GM19452 (cell line): ENCODE data around the gene KRTAP10-11.
"Not testable (repeated sequence)": the region's sequence is repeated elsewhere in the genome, so short reads cannot be mapped to it uniquely, and the experiment has no call there.

Experiments used
- ATAC-seq: cut with Tn5 transposase; IDR thresholded peaks from one replicate; pipeline ENCODE4 v1.9.1; 2021; ENCODE audit not compliant: unreplicated experiment

The KRTAP10-11 gene, protein sequence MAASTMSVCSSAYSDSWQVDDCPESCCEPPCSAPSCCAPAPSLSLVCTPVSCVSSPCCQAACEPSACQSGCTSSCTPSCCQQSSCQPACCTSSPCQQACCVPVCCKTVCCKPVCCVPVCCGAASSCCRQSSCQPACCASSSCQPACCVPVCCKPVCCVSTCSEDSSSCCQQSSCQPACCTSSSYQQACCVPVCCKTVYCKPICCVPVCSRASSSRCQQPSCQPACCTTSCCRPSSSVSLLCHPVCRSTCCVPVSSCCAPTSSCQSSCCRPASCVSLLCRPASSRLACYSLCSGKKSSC

GRCh38 chr21:44646366-44647221, at the start of gene KRTAP10-11:
TSS of gene KRTAP10-11 (plus strand) at chr21:44646414. CDS start at chr21:44646459, 45 bp downstream.
- ATAC-seq, result not testable (repeated sequence)

- no peak for ATAC-seq
These were observed 48.2 kb upstream of the KRTAP10-11 start for GRCh38 chr21:44598061-44598460.

- no peak for ATAC-seq
These were observed 46.8 kb upstream of the KRTAP10-11 start for GRCh38 chr21:44599264-44600029.

GRCh38 chr21:44600118-44600978, 45.9 kb upstream of the KRTAP10-11 start, which contains the start of gene KRTAP10-7:
TSS of gene KRTAP10-7 (plus strand) at chr21:44600597. CDS start at chr21:44600622, 25 bp downstream.
- not testable (repeated sequence) for ATAC-seq

DNA sequence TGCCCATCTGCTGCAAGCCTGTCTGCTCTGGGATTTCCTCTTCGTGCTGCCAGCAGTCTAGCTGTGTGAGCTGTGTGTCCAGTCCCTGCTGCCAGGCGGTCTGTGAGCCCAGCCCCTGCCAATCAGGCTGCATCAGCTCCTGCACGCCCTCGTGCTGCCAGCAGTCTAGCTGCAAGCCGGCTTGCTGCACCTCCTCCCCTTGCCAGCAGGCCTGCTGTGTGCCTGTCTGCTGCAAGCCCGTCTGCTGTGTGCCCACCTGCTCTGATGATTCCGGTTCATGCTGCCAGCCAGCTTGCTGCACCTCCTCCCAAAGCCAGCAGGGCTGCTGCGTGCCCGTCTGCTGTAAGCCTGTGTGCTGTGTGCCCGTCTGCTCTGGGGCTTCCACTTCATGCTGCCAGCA, 45.1 kb upstream of the KRTAP10-11 start:
- not testable (repeated sequence) for ATAC-seq

- no peak for ATAC-seq
These were observed 44.4 kb upstream of the KRTAP10-11 start for GRCh38 chr21:44601596-44602462.

GRCh38 chr21:44602463-44602850, 43.8 kb upstream of the KRTAP10-11 start:
- no peak for ATAC-seq

- ATAC-seq, result no peak
These were observed 42.9 kb upstream of the KRTAP10-11 start for GRCh38 chr21:44603109-44603875.

DNA sequence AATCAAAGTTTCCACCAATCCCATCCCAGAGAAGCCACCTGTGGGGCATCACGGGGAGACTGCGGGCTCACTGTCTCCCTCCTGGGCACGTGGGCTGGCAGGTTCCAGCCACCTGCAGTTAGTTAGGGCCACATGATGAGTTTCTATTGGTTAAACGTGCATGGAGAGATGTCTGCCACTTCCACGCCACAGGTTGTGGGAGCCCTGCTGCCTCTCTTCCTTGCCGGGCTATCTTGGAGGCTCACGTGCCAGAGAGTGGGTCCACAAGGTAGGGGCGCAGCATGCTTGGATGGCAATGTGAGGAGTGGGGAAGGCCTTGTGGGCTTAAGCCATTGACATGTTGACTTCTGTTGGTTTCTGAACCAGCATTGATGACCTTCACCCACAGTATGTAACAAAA, 42.3 kb upstream of the KRTAP10-11 start:
- no peak for ATAC-seq

- no peak for ATAC-seq
These were observed 39.7 kb upstream of the KRTAP10-11 start for GRCh38 chr21:44606495-44606894.

- ATAC-seq, result no peak
These were observed 37.0 kb upstream of the KRTAP10-11 start for GRCh38 chr21:44609193-44609592.

DNA sequence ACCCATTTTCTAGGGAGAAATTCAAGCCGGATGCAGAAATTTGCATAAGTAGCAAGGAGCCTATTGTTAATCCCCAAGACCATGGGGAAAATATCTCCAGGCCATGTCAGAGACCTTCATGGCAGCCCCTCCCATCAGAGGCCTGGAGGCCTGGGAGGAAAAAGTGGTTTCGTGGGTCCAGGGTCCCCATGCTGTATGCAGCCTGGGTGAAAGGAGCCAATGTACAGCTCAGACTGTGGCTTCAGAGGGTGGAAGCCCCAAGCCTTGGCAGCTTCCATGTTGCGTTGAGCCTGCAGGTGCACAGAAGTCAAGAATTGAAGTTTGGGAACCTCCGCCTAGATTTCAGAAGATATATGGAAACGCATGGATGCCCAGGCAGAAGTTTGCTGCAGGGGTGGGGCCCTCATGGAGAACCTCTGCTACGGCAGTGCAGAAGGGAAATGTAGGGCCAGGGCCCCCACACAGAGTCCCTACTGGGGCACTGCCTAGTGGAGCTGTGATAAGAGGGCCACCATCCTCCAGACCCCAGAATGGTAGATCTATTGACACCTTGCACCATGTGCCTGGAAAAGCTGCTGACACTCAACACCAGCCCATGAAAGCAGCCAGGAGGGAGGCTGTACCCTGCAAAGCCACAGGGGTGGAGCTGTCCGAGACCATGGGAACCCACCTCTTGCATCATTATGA, 35.9 kb upstream of the KRTAP10-11 start:
- not testable (repeated sequence) for ATAC-seq

DNA sequence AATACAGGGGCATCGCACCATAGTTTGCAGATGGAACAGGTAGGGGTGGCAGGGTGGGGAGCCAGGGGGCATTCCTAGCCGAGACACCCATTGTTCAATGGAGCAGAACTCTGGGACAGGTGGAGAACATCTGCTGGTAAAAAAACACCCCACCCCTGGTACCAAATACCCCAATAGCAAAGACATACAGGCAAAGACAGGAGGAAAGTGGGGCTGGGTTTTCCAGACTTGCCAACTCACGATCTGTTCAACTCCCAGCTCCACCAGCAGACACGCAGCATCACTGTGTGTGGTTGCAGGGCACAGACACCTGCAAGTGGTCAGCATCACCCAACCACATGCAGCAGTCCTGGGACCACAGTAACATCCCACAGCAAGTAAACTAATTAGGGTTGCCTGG, 34.7 kb upstream of the KRTAP10-11 start:
- ATAC-seq, result no peak

GRCh38 chr21:44612029-44612486, 34.2 kb upstream of the KRTAP10-11 start, which contains the start of gene KRTAP10-8:
TSS of gene KRTAP10-8 (plus strand) at chr21:44612079. CDS start at chr21:44612101, 22 bp downstream.
- ATAC-seq, result no peak

- no peak for ATAC-seq
These were observed 33.5 kb upstream of the KRTAP10-11 start for GRCh38 chr21:44612669-44613229.

DNA sequence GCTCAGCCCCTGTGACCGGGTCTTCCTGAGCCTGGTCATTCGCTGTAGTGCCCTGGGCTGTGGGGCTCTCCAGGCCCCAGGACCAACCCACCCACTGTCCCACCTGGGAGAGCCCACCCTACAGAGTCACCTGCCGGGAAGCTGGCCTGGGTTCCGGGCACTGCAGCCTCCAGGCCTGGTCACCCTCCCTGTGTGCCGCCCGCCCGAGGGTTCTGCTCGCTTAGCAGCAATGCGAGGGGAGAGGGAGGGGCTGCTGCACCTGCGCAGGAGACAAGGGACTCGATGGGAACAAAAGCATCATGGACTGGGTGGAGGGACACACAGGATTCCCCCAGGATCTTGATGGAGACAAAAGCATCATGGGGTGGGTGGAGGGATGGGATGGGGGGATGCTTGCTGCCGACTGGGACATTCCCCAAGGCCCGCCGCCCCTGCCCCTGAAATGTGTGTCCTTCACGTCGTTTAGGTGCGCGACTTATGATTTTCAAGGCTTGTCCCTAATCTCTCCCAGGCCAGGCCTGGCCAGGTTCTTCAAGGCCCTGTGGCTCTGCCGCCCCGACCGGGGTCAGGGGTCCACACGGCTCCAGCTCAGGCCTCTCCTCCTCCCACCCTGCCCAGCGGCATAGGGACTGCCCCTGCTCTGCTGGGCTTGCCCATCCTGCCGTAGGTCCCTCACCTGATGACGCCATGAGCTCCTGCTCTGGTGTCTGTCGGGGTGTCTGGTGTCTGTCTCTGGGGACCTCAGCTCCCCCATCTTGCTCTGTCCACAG, 32.6 kb upstream of the KRTAP10-11 start:
- ATAC-seq, result no peak

DNA sequence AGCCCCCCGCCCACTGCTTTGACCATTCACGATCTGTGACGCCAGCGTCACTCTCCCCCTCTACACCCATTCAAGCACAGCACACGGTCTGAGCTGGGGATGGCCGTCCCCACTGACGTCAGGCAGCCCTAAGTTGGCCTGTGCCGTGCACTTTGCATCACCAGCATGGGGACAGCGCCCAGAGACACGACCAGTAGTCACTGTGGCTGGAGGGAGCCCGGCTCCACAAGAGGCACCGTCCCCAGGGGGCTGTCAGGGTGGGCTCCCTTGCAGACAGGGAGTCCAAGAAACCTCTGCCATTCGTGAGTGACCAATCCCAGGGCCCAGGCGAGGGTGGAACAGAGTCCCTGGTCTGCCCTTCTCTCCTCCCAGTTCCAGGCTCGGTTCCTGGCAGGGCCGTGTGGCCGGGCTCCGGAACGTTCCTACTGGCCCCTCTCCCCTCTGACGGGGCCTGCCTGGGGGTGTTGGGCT, 32.0 kb upstream of the KRTAP10-11 start:
- ATAC-seq, result no peak
